Large intestine (tissue), 3 donors: Measurements from ENCODE around the gene GTPBP2. TPM values are rescaled to one million over a fixed set of nuclear protein-coding genes. Genes with fewer than 3 reads are reported as not detected.

Experiments
- DNase-seq, 2 donors: peaks; one replicate each; pipeline versions ENCODE4 v3.0.0 to v3.0.0-alpha.2; 2013
- H3K27ac ChIP-seq: one replicate; pipeline ENCODE4 v1.5.1; 2013; ENCODE audit warnings: low read length
- H3K27me3 ChIP-seq: 2 replicates; pipeline ENCODE4 v1.6.1; 2013; ENCODE audit warnings: low read length; ENCODE audit not compliant: control insufficient read depth, insufficient read depth
- H3K36me3 ChIP-seq: 2 replicates; pipeline ENCODE4 v1.6.1; 2013; ENCODE audit warnings: low read length; ENCODE audit not compliant: control insufficient read depth, insufficient read depth
- H3K4me1 ChIP-seq: one replicate; pipeline ENCODE4 v1.6.1; 2013; ENCODE audit warnings: low read length; ENCODE audit not compliant: control insufficient read depth, insufficient read depth
- H3K4me3 ChIP-seq: one replicate; pipeline ENCODE4 v1.5.1; 2013; ENCODE audit warnings: low read length
- H3K9me3 ChIP-seq: one replicate; pipeline ENCODE4 v1.6.1; 2013; ENCODE audit warnings: mild to moderate bottlenecking, low read depth, low read length, moderate library complexity; ENCODE audit not compliant: control insufficient read depth
- WGBS: methylation state at CpG from one replicate; pipeline ENCODE4 v1.1.5; 2013; ENCODE audit warnings: low lambda C conversion rate; ENCODE audit not compliant: insufficient coverage; 5-methylcytosine and 5-hydroxymethylcytosine counted together
- polyA plus RNA-seq: library from polyadenylated mRNA; unstranded; fragments of 120-200 nt; gene quantifications from one replicate; pipeline ENCODE4 v1.2.1, GENCODE V29; 2013

GTPBP2 gene
- polyA plus RNA-seq, 1 donor, result 51.2 TPM

DNA sequence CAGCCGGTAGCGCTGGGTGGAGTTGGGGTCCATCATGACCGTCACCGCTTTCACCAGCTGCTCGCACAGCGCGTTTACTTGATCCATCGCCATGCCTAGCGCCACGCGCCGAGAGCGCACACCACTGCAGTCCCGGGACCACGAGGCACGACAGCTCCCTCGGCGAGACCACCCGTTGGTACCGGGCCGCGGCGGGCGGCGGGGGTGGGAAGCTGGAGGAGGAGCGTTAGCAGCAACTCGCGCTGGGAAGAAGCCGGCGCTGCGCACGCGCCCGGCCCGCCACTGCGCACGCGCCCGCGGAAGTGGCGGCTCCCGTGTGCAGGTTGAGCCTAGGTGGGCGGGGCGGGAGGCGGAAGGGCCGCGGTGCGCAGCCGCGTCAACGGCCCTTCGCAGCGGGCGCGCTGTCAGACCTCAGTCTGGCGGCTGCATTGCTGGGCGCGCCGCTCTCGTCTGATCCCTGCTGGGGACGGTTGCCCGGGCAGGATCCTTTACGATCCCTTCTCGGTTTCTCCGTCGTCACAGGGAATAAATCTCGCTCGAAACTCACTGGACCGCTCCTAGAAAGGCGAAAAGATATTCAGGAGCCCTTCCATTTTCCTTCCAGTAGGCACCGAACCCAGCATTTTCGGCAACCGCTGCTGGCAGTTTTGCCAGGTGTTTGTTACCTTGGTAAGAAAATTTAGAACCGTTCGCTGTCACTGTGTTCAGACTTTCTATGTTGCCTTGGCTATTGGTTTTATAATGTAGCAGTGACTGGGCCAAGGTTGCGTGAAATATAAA is 53.1 kb downstream of the GTPBP2 start, which contains the start of the genes POLH and XPO5:
POLH (plus strand) TSS at position 414 of the 780 bp plus-strand sequence. CDS start 6,135 bp downstream, outside the sequence.
XPO5 (minus strand) TSS at position 267 of the 780 bp plus-strand sequence; CDS start at position 93, 174 bp downstream.
- DNase-seq, result peak; percentile 95 to 96
- H3K27me3 ChIP-seq, result no peaks in the 10 kb centered on the region
- peak within 1 kb of the TSS; percentile 59 for H3K27ac ChIP-seq
- no peaks in the 10 kb centered on the region for H3K9me3 ChIP-seq
- H3K4me3 ChIP-seq, result peak within 1 kb of the TSS; percentile 98
- no CpG with 5 or more reads among the region's 76 CpGs for WGBS
- peaks cover 2% of the 10 kb centered on the region for H3K4me1 ChIP-seq
- peaks cover 14% of the 10 kb centered on the region for H3K36me3 ChIP-seq

DNA sequence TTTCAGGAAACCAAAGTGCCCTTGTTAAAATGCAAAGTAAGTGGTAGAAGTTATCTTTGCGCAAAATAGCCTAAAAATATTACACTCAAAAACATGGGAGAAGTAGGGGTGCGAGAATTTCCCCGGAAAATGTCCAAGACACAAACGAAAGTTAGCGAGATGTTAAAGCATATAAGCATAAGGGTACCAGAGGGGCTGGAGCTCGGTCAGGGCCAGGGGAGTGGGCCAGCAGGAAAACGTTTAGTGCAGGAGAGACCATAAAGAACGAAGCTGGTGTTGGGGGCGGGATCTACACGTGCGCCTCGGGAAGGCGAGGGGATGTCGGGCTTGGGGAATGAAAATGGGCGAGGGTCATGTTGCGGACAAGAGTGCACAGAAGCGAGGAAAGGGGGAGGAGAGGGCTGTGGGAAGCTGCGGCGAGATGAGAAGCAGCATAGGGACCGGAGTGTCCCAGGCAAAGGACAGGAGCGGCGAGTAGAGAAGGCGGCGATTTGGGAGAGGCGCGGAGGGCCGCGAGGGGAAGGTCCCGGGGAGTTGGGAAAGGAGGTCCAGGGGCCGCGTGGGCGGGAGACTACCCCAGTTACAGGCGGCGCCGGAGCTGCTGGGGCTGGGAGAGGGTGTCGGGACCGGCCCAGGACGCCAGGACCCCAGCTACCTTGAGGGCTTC is 53.8 kb downstream of the GTPBP2 start:
- Histone ChIP-seq H3K36me3 (peaks cover 18% of the 10 kb centered on the region), H3K4me1 (peaks cover 2% of the 10 kb centered on the region), H3K27me3 (no peaks in the 10 kb centered on the region), H3K27ac (peak overlapping the region; percentile 24), H3K9me3 (no peaks in the 10 kb centered on the region), H3K4me3 (peak overlapping the region; percentile 98)
- peak; percentile 4 to 51 for DNase-seq
- WGBS, result 5% methylated on average over 4 of the region's 38 CpGs

GRCh38 chr6:43572015-43572414 is 57.0 kb downstream of the GTPBP2 start:
- DNase-seq, result no peak
- Histone ChIP-seq H3K27ac (no peak overlapping the region), H3K36me3 (peaks cover 32% of the 10 kb centered on the region), H3K4me3 (no peak overlapping the region), H3K9me3 (no peaks in the 10 kb centered on the region), H3K4me1 (peaks cover 2% of the 10 kb centered on the region), H3K27me3 (no peaks in the 10 kb centered on the region)
- no CpG with 5 or more reads among the region's 4 CpGs for WGBS

DNA sequence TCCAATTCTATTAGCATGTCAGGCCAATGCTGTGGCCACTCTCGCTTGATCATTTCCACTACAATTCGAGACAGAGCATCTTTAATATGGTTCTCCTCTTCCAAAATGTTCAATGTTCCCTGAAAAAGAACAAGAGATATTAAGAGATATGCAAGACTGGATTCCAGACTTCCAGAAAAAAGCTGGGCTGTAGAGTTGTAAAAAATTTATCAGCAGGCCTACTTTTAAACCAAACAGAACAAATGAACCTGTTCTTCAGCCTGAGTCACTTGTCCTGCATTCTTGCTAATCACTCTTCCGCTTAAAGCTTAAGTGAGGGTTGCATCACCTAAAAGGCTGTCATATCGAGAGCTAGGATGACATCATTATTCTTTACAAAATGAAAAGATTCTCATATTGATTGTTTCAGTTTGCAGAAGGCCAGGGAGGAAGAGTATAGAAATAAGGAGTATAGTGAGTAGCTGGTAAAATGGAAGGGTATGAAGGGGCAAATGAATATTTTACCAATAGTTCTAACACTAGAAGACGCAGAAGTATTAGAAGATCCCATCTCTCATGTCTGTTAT is 58.1 kb downstream of the GTPBP2 start:
- DNase-seq, result no peak
- peaks cover 2% of the 10 kb centered on the region for H3K4me1 ChIP-seq
- no peak overlapping the region for H3K4me3 ChIP-seq
- peaks cover 38% of the 10 kb centered on the region for H3K36me3 ChIP-seq
- 100% methylated on average over 1 of the region's 5 CpGs for WGBS
- no peak overlapping the region for H3K27ac ChIP-seq
- no peaks in the 10 kb centered on the region for H3K9me3 ChIP-seq
- H3K27me3 ChIP-seq, result no peaks in the 10 kb centered on the region

Other genes with a start within 250 kb of the GTPBP2 start
- 32.7 TPM for gene ABCC10, start 201.7 kb downstream of the GTPBP2 start, polyA plus RNA-seq
- 2.3 TPM for gene DLK2, start 173.7 kb downstream of the GTPBP2 start, polyA plus RNA-seq
- 43.1 TPM for gene TJAP1, start 151.7 kb downstream of the GTPBP2 start, polyA plus RNA-seq
- gene LRRC73, start 118.9 kb downstream of the GTPBP2 start, polyA plus RNA-seq, result 0.49 TPM
- 108 TPM for gene YIPF3, start 112.3 kb downstream of the GTPBP2 start, polyA plus RNA-seq
- 38.7 TPM for gene POLR1C, start 112.2 kb downstream of the GTPBP2 start, polyA plus RNA-seq
- 31.6 TPM for gene XPO5, start 53.2 kb downstream of the GTPBP2 start, polyA plus RNA-seq
- 9.2 TPM for gene POLH, start 53.1 kb downstream of the GTPBP2 start, polyA plus RNA-seq
- 29.5 TPM for gene MAD2L1BP, start 6.6 kb upstream of the GTPBP2 start, polyA plus RNA-seq
- 1.1 TPM for gene RSPH9, start 15.8 kb upstream of the GTPBP2 start, polyA plus RNA-seq
- gene MRPS18A, start 58.5 kb upstream of the GTPBP2 start, polyA plus RNA-seq, result 46.5 TPM
- 198 TPM for gene VEGFA, start 140.9 kb upstream of the GTPBP2 start, polyA plus RNA-seq